HG03342 (cell line): ENCODE results near the gene RBMS1.

ENCODE experiments used
- ATAC-seq: cut with Tn5 transposase; IDR thresholded peaks from one replicate; pipeline ENCODE4 v1.9.1; 2021; ENCODE audit warnings: mild to moderate bottlenecking, moderate library complexity; ENCODE audit not compliant: unreplicated experiment

RBMS1 gene

GRCh38 chr2:160310118-160310828 is 183.3 kb downstream of the RBMS1 start:
- no peak for ATAC-seq

- no peak for ATAC-seq
Observed at GRCh38 chr2:160309585-160309984, 184.0 kb downstream of the RBMS1 start.

GRCh38 chr2:160308915-160309314 is 184.7 kb downstream of the RBMS1 start:
- ATAC-seq: no peak

- ATAC-seq: no peak
Observed at GRCh38 chr2:160308476-160308875, 185.1 kb downstream of the RBMS1 start.

GRCh38 chr2:160306985-160307384 is 186.6 kb downstream of the RBMS1 start:
- no peak for ATAC-seq

- ATAC-seq: no peak
Observed at GRCh38 chr2:160305081-160305750, 188.4 kb downstream of the RBMS1 start.

- ATAC-seq: no peak
Observed at GRCh38 chr2:160303527-160303926, 190.1 kb downstream of the RBMS1 start.

GRCh38 chr2:160303076-160303475 is 190.5 kb downstream of the RBMS1 start:
- ATAC-seq: no peak

- no peak for ATAC-seq
Observed at GRCh38 chr2:160301420-160301819, 192.2 kb downstream of the RBMS1 start.

GRCh38 chr2:160300203-160300602 is 193.4 kb downstream of the RBMS1 start:
- no peak for ATAC-seq

- no peak for ATAC-seq
Observed at GRCh38 chr2:160299540-160299939, 194.1 kb downstream of the RBMS1 start.

- ATAC-seq: no peak
Observed at GRCh38 chr2:160298960-160299359, 194.6 kb downstream of the RBMS1 start.

- no peak for ATAC-seq
Observed at GRCh38 chr2:160295519-160296207, 197.9 kb downstream of the RBMS1 start.

- no peak for ATAC-seq
Observed at GRCh38 chr2:160294889-160295288, 198.7 kb downstream of the RBMS1 start.

GRCh38 chr2:160294339-160294803 is 199.2 kb downstream of the RBMS1 start:
- ATAC-seq: peak; percentile 62

- no peak for ATAC-seq
Observed at GRCh38 chr2:160293391-160294091, 200.1 kb downstream of the RBMS1 start.

- no peak for ATAC-seq
Observed at GRCh38 chr2:160292225-160292624, 201.4 kb downstream of the RBMS1 start.

- ATAC-seq: no peak
Observed at GRCh38 chr2:160291382-160291781, 202.2 kb downstream of the RBMS1 start.

- no peak for ATAC-seq
Observed at GRCh38 chr2:160290598-160290997, 203.0 kb downstream of the RBMS1 start.

- ATAC-seq: no peak
Observed at GRCh38 chr2:160289831-160290230, 203.8 kb downstream of the RBMS1 start.

GRCh38 chr2:160289126-160289525 is 204.5 kb downstream of the RBMS1 start:
- ATAC-seq: no peak
